ENCODE measurements around the gene ITGA11. TPM values are rescaled to one million over a fixed set of nuclear protein-coding genes. Genes with fewer than 3 reads are reported as not detected.

ITGA11 gene
- total RNA-seq, 1 experiment from 2014 or later, result not detected

DNA sequence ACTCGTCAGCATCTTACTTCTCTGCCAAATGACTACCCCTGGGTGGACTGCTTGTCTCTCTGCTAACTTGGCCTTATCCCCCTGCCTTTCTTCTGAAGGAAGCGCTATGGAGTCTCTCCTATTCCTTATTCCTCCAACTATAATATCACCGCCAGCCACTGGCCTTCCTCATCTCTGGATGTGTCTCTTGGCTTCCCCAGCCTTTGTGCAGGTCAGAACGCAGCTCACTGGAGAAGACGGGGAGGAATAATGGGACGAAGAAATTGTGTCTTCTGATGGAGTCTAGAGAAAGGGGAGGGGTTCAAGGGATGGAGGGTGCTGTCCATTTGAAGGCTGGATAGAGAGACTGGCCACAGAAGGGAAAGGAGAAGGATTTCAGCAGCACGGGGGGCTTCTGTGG lies 16.9 kb downstream of the ITGA11 start:
- no peak for ATAC-seq

DNA sequence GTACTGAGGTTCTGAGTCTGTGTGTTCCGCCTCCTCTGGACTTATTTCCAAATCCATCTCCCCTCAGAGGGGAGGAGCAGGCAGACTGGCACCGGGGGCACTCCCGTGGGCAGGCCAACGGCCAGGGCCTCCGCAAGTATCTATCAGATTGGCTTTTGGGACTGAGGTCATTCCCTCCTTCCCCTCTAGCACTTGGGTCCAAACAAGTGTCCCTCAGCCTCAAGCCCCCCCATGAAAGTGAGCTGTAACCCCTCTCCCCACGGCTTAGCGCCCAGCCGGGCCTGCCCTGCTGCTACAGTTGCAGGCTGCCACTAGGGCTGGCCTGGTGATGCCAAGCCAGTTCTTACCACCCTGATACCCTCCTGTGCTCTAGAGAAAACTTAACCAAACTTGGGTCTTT lies 17.4 kb downstream of the ITGA11 start:
- POLR2A ChIA-PET (ENCODE audit: unreplicated experiment), result no interaction called here
- no peak overlapping the region for H2AFZ ChIP-seq (ENCODE audit: low read length)
- no peak overlapping the region for H3K9ac ChIP-seq (ENCODE audit: low read length)
- H3K9me3 ChIP-seq (ENCODE audit: low read length), result no peaks in the 10 kb centered on the region
- H3K4me2 ChIP-seq (ENCODE audit: low read length), result no peak overlapping the region
- no TSS peak for BruUV-seq (replicated peaks)
- no peak for DNase-seq
- H3K79me2 ChIP-seq (ENCODE audit: low read length), result no peaks in the 10 kb centered on the region
- no peaks in the 10 kb centered on the region for H3K4me1 ChIP-seq (ENCODE audit: insufficient read depth, low read length)
- H3K36me3 ChIP-seq (ENCODE audit: low read depth, low read length), result no peaks in the 10 kb centered on the region
- no peaks in the 10 kb centered on the region for H4K20me1 ChIP-seq (ENCODE audit: low read length)
- CTCF ChIA-PET, result no interaction called here
- H3K4me3 ChIP-seq (ENCODE audit: low read length), result no peak overlapping the region
- no peaks in the 10 kb centered on the region for H3K27me3 ChIP-seq (ENCODE audit: low read length)
- intact Hi-C loops (cut with micrococcal nuclease), result no loop called here
- no peaks in the 10 kb centered on the region for H3F3A ChIP-seq (ENCODE audit: low read length, unreplicated experiment)
- no peaks in the 10 kb centered on the region for H3K9me2 ChIP-seq (replicated peaks; ENCODE audit: low read length)
- TF ChIP-seq EZH2phosphoT487 (IDR thresholded peaks at IDR 0.05; ENCODE audit: borderline replicate concordance, low read length), result no peak
- TF ChIP-seq, protein P1, sequence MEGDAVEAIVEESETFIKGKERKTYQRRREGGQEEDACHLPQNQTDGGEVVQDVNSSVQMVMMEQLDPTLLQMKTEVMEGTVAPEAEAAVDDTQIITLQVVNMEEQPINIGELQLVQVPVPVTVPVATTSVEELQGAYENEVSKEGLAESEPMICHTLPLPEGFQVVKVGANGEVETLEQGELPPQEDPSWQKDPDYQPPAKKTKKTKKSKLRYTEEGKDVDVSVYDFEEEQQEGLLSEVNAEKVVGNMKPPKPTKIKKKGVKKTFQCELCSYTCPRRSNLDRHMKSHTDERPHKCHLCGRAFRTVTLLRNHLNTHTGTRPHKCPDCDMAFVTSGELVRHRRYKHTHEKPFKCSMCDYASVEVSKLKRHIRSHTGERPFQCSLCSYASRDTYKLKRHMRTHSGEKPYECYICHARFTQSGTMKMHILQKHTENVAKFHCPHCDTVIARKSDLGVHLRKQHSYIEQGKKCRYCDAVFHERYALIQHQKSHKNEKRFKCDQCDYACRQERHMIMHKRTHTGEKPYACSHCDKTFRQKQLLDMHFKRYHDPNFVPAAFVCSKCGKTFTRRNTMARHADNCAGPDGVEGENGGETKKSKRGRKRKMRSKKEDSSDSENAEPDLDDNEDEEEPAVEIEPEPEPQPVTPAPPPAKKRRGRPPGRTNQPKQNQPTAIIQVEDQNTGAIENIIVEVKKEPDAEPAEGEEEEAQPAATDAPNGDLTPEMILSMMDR (conservative IDR thresholded peaks at IDR 0.05; ENCODE audit: low read depth, low read length), result no peak
- no peak overlapping the region for H3K27ac ChIP-seq (ENCODE audit: low read length)
- ATAC-seq, result no peak

More for the DNA sequence above, 16.9 kb downstream of the ITGA11 start:
- Histone ChIP-seq H4K20me1 (ENCODE audit: low read length) (no peaks in the 10 kb centered on the region), H3K9me3 (ENCODE audit: low read length) (no peaks in the 10 kb centered on the region), H3K9ac (ENCODE audit: low read length) (no peak overlapping the region), H3K79me2 (ENCODE audit: low read length) (no peaks in the 10 kb centered on the region), H3K27ac (ENCODE audit: low read length) (no peak overlapping the region), H2AFZ (ENCODE audit: low read length) (no peak overlapping the region), H3K4me2 (ENCODE audit: low read length) (no peak overlapping the region), H3K4me3 (ENCODE audit: low read length) (no peak overlapping the region), H3K27me3 (ENCODE audit: low read length) (no peaks in the 10 kb centered on the region), H3F3A (ENCODE audit: low read length, unreplicated experiment) (no peaks in the 10 kb centered on the region), H3K36me3 (ENCODE audit: low read depth, low read length) (no peaks in the 10 kb centered on the region), H3K4me1 (ENCODE audit: insufficient read depth, low read length) (no peaks in the 10 kb centered on the region), H3K9me2 (replicated peaks; ENCODE audit: low read length) (no peaks in the 10 kb centered on the region)
- no TSS peak for BruUV-seq (replicated peaks)
- TF ChIP-seq EZH2 (IDR thresholded peaks at IDR 0.05; ENCODE audit: low read length, unreplicated experiment) (no peak), EZH2phosphoT487 (IDR thresholded peaks at IDR 0.05; ENCODE audit: borderline replicate concordance, low read length) (no peak)
- TF ChIP-seq, protein P1 (conservative IDR thresholded peaks at IDR 0.05; ENCODE audit: low read depth, low read length), result no peak
- intact Hi-C loops (cut with micrococcal nuclease), result no loop called here
- no peak for DNase-seq
- CTCF ChIA-PET, result no interaction called here
- POLR2A ChIA-PET (ENCODE audit: unreplicated experiment), result no interaction called here

DNA sequence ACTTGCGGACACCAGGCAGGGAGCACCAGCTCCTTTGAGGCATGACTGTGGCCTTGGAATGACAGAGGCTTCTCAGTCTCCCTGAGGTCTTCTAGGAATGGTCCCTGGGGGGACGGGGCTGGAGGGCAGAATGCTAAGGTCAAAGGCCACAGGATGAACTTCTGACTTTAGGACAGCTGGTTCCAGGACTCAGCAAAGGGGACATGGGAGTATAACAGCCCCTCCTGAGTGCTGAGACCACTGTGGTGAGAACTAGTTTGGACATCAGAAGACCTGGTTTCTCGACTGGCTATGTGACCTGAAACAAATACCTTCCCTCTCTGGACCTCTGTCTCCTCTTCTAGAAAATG lies 17.8 kb downstream of the ITGA11 start:
- POLR2A ChIA-PET (ENCODE audit: unreplicated experiment), result no interaction called here
- H3K9ac ChIP-seq (ENCODE audit: low read length), result no peak overlapping the region
- ATAC-seq, result no peak
- H4K20me1 ChIP-seq (ENCODE audit: low read length), result no peaks in the 10 kb centered on the region
- no peak overlapping the region for H3K27ac ChIP-seq (ENCODE audit: low read length)
- H3K9me3 ChIP-seq (ENCODE audit: low read length), result no peaks in the 10 kb centered on the region
- no peak overlapping the region for H3K4me3 ChIP-seq (ENCODE audit: low read length)
- H3K79me2 ChIP-seq (ENCODE audit: low read length), result no peaks in the 10 kb centered on the region
- no peaks in the 10 kb centered on the region for H3K4me1 ChIP-seq (ENCODE audit: insufficient read depth, low read length)
- H3K27me3 ChIP-seq (ENCODE audit: low read length), result no peaks in the 10 kb centered on the region
- H3K9me2 ChIP-seq (replicated peaks; ENCODE audit: low read length), result no peaks in the 10 kb centered on the region
- no TSS peak for BruUV-seq (replicated peaks)
- TF ChIP-seq EZH2phosphoT487 (IDR thresholded peaks at IDR 0.05; ENCODE audit: borderline replicate concordance, low read length) (no peak), EZH2 (IDR thresholded peaks at IDR 0.05; ENCODE audit: low read length, unreplicated experiment) (no peak)
- TF ChIP-seq, protein P1 (conservative IDR thresholded peaks at IDR 0.05; ENCODE audit: low read depth, low read length), result no peak
- H3K36me3 ChIP-seq (ENCODE audit: low read depth, low read length), result no peaks in the 10 kb centered on the region
- no peak overlapping the region for H3K4me2 ChIP-seq (ENCODE audit: low read length)
- intact Hi-C loops (cut with micrococcal nuclease), result no loop called here
- DNase-seq, result no peak
- H2AFZ ChIP-seq (ENCODE audit: low read length), result no peak overlapping the region
- H3F3A ChIP-seq (ENCODE audit: low read length, unreplicated experiment), result no peaks in the 10 kb centered on the region
- CTCF ChIA-PET, result no interaction called here

Measured in PC-3 (cell line).